COR-L47 (cell line): ENCODE measurements around the gene C1orf105.

Experiments used
- DNase-seq: peaks from one replicate; lab custom pipeline; 2025; lab: John Stamatoyannopoulos, UW

C1orf105 gene

GRCh38 chr1:172460177-172460576 lies 39.7 kb downstream of the C1orf105 start:
- DNase-seq, result no peak

DNA sequence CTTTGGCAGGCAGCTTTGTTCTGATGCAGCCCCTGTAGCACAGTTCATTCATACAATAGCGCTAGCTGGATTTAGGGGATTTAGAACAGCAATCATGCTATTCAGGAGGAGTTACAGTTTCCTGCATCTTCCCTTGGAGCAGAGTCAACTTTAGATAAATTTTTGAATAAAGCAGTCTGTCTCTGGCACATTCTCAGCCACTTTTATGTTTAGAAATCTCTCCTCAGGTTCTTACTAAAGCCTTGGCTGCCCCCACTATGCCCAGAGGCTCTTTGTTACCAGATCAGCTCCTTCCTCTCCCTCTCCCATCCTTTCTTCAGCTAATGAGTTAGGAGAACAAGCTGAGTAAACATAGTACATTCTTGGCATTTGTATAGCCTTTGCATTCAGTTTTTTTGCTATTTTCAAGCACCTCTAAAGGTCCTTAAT lies 40.4 kb downstream of the C1orf105 start:
- DNase-seq, result no peak

DNA sequence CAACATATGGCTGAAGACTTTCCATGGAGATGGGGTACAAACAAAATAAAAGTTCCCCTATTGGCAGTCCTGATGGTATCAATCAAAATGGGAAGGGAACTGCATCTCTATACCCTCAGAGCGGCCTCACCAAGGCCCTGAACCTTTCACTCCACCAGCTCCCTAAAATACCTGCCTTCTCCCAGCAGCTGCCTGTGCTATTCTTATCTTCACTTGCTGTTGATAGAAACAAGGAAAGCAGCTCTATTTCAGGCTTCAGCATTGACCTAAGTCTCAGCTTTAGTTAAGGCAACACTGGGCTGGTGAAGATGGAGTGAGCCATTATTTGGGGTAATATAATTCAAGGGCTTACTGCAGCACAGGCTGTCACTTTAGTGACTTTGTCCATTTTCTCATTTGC lies 45.1 kb downstream of the C1orf105 start:
- no peak for DNase-seq

- DNase-seq, result no peak
Measured at GRCh38 chr1:172466795-172467407, 46.4 kb downstream of the C1orf105 start.

GRCh38 chr1:172467446-172467845 lies 47.0 kb downstream of the C1orf105 start:
- no peak for DNase-seq

GRCh38 chr1:172468296-172468695 lies 47.8 kb downstream of the C1orf105 start:
- no peak for DNase-seq

DNA sequence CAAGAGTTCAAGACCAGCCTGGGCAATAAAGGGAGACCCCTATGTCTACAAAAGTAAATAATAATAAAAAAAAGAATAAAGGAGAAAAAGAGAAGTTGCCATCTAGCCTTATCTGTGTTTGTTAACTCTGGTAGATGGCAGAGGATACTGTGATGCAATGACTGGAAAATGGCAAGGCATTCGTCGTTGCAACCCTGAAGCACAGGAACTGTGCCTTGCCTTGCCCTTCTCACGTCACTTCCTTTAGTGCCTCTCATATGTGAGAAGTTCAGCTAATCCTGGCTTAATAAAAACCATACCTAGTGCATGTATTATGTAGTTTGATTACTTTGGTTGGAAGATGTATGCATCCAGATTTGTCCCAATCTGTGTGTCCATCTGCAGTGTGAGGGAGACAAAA lies 49.2 kb downstream of the C1orf105 start:
- DNase-seq, result no peak

DNA sequence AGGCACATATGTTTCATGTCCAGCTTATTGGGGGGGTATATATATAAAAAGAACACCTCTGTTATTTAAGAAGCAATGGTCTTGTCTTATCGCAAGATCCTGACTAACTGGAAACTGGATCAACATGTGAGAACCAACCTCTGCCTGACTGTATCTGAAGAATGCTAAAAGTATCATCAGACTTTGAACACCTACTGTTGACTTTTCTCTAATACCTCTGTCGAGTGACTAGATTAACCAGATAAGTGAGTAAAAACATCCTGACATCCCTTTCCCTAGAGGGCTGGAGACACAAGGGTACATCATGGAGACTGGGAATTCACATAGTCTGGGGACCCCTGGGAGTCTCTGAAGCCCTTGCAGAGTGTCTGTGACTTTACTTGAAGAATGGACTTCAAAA lies 49.7 kb downstream of the C1orf105 start:
- DNase-seq, result no peak

GRCh38 chr1:172471666-172472065 lies 51.2 kb downstream of the C1orf105 start:
- no peak for DNase-seq

DNA sequence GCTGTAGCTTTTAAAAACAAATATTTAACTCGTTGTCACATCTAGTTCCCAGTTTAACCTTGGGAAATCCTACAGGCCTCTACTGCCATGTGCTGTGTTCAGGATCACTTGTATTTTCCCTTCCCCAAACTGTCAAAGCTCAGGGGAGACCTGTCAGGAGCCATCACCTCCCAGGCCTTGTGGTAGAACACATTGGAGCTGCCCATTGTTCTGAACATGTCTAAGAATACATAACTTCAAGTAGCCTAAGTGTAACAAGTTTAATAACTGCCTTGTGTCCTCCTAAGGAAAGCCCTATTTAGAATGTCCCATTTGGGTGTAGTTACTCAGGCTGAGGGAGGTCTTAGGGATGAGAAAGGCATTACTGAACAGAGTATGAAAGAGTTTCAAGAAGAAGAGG lies 52.0 kb downstream of the C1orf105 start:
- no peak for DNase-seq

DNA sequence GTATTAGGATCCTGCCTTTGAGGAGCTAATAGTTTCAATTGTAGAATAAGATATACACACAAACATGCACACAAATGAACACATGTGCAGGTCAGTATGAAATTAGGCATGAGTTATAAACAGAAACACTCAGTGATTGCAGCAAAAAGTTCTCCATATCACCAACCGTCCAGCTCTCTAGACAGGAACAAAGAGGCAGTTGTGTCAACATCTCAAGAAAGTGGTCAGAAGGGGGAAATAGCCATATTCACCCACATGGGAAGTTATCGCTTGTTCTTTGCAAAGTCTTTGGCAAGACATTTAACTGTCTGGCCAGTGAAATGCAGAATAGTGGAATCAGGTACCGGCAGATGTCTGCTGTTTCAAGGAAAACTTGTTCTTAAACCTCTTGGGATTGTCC lies 52.8 kb downstream of the C1orf105 start:
- DNase-seq, result no peak

DNA sequence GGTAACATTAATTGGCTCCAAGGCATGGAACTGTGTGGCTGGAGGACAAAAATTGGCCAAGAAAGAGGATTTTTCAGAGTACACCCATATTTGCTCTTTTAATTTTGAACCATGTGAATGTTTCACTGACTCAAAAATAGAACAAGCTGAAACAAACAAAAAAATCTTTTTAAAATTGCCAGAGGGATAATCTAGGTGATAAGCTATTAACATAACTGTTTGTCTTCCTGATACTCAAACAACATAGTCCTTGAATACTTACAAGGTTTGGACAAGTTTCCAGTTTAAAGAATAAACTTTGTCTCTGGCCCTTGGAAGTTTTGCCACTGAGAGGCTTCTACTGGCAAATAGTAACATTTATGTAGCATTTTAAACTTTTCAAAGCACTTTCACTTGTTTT lies 53.4 kb downstream of the C1orf105 start:
- DNase-seq, result no peak

- no peak for DNase-seq
Measured at GRCh38 chr1:172476218-172476811, 55.8 kb downstream of the C1orf105 start.

DNA sequence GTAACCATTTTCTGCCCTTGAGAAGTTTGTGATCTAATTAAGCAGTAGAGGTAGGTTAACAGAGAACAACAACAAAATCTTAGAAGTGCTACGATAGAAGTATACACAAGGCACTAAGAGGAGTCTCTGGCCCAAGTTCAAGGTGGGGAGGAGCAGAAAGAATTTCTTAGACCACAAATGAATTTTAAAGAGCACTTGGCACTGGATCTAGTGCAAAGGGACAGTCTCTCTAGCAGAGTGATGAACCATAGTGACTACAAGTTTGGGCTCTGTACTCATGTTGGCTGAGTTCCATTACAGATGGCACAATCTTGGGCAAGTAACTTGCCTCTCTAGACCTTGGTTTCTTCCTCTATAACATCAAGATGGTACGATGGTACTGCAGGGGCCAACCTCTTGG lies 56.7 kb downstream of the C1orf105 start:
- DNase-seq, result no peak

- DNase-seq, result no peak
Measured at GRCh38 chr1:172477741-172478140, 57.3 kb downstream of the C1orf105 start.

- no peak for DNase-seq
Measured at GRCh38 chr1:172478485-172478884, 58.0 kb downstream of the C1orf105 start.

GRCh38 chr1:172480431-172480830 lies 59.9 kb downstream of the C1orf105 start:
- DNase-seq, result no peak

DNA sequence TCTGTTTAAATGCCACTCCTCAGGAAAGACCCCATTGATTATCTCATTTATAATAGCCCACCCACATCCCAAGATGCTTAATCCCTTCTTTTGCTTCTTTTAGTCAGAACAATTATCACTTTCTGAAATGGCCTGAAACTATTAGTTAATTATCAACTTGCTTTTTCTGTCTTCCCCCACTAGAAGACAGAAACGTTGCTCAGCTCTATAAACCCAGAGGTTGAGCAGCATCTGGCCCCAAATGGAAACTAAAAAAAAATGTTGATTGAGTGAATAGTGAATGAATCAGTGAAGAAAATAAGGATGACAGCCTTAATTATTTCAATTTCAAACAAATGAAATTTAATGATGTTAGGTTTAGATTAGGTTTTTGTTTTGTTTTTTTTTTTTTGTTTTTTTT lies 61.6 kb downstream of the C1orf105 start:
- DNase-seq, result no peak

DNA sequence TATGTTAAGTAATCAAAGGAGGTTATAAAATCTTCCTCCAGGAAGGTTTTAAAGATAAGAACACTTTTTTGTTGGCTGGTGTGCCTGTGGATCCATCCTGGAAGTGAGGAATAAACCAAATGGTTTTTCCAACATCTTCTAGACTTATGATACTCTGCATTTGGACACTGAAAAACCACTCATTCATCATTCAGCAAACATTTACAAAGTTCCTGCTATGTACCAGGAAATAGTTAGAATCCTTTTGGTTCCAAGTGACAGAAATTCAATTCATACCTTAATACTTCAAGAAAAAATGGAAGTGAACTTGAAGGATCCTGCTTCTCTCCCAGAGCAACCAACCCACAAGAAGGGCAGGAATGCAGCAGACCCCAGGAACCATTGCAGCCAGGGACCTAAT lies 63.0 kb downstream of the C1orf105 start:
- no peak for DNase-seq

DNA sequence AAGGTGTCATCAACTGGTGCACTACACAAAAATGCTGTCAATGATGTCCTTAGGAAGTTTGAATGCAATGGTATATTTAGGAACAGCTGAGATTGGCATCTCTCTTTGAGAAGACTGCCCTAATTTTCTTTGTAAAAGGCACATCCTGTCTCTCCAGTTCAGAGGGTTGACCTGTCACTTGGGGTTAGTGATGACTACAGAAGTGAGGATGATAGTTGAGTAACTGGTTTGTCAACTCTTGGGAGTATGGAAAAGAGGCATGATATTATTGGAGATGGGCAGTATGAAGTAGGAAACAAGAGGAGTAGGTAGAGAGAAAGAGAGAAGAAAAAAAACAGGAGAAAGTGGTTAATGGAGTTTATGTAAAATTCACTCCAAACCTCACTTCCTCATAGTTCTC lies 63.8 kb downstream of the C1orf105 start:
- no peak for DNase-seq

GRCh38 chr1:172485626-172486025 lies 65.1 kb downstream of the C1orf105 start:
- no peak for DNase-seq

DNA sequence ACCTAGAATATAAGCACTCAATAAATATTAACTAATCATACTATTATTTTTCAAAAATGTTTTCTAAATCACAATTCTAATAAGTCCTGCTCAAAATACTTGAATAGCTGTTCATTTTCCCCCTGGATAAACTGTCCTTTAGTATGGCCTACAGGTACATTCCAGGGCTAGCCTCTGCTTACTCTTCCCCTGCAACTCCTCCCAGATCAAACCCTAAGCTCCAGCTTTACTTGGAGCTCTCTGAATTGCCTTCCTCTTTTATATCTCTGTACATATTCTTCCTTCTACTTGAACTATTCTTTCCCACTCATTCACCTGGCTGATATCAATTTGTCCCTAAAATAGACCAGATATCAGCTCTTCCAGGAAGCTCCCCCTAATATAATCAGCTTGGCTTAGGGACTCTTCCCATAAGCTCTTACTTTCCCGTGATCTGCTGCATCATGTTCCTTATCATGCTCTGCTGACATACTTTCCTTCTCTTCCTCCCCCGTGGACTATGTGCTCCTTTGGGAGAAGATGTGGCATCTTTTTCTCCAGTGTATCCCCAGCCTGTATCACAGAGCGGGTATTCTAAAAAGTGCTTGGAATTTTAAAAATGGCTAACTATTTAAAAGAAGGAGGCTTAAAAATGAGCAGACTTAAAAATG lies 66.4 kb downstream of the C1orf105 start:
- no peak for DNase-seq

DNA sequence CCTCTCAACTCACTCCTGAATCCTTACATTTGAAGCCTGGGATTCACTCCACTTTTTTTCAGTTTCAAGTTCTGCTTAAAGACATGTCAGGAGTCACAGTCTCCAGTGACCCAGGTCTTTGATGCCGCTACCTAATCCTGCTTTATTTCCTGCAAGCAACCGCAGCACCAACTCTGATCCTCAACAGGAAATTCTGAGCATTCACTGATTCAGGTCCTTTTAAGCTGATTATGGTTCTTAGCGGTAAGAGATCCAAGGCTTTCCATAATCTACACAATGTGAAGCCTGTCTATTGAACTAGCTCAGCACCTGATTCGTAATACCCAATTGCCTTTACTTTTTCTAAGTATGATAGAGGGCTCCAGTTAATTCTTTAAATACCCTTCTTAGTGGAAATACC lies 67.1 kb downstream of the C1orf105 start:
- no peak for DNase-seq

DNA sequence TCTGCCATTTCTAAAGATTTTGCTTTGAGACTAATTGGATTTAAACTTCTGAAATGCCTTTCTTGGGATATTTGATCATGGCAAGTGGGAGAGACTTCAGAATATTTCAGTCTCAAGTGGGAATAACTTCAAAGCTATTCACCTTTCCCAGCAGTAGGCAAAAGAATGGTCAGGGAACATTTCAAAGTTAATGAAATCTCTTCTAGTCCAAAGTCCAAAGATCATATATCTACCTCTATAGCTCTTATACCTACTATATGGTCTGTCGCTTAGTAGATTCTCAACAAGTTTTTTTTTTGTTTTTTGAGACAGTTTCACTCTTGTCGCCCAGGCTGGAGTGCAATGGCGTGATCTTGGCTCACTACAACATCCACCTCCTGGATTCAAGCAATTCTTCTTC lies 67.9 kb downstream of the C1orf105 start:
- DNase-seq, result no peak
